ENCODE measurements around the gene OLFML1.

- TF ChIP-seq CTCF (IDR thresholded peaks at IDR 0.05) (no peak), EP300 (IDR thresholded peaks at IDR 0.05) (peak; percentile 47 to 66), POLR2A (IDR thresholded peaks at IDR 0.05) (no peak)
Observed at GRCh38 chr11:7512525-7513233, 27.4 kb downstream of the OLFML1 start.

All from tibial nerve (tissue), 4 donors.